ENCODE results near the gene PLCB1. TPM values are rescaled to one million over a fixed set of nuclear protein-coding genes. Genes with fewer than 3 reads are reported as not detected.

Gene PLCB1
- total RNA-seq, 2 experiments from 2014 or later, result 3.1 to 3.6 TPM

GRCh38 chr20:8856668-8857067 lies 724.6 kb downstream of the PLCB1 start:
- Mint-ChIP-seq H3K4me3 (no peak overlapping the region), H3K27me3 (no peaks in the 10 kb centered on the region), H3K9me3 (peaks cover 2% of the 10 kb centered on the region), H3K27ac (no peak overlapping the region), H3K4me1 (ENCODE audit: low read depth) (no peaks in the 10 kb centered on the region), H3K36me3 (ENCODE audit: low read depth) (no peaks in the 10 kb centered on the region)
- POLR2A ChIA-PET, result no interaction called here
- TF ChIP-seq CTCF (IDR thresholded peaks at IDR 0.05), result no peak
- CTCF ChIA-PET, result interaction anchor here (0.6 kb wide), 1 partner anchor 396 kb away, joined by 3 read pairs; no protein-coding TSS in a partner anchor
- intact Hi-C loops (cut with micrococcal nuclease), result loop anchor here (10.0 kb wide), 1 partner anchor 538 kb away; no protein-coding TSS in a partner anchor
- DNase-seq (no peak), ATAC-seq (no peak)

- Mint-ChIP-seq H3K4me1 (ENCODE audit: low read depth) (no peaks in the 10 kb centered on the region), H3K27me3 (no peaks in the 10 kb centered on the region), H3K9me3 (peaks cover 2% of the 10 kb centered on the region), H3K27ac (no peak overlapping the region), H3K36me3 (ENCODE audit: low read depth) (no peaks in the 10 kb centered on the region), H3K4me3 (no peak overlapping the region)
- intact Hi-C loops (cut with micrococcal nuclease), result loop anchor here (10.0 kb wide), 1 partner anchor 537 kb away; no protein-coding TSS in a partner anchor
- DNase-seq (no peak), ATAC-seq (no peak)
- ChIA-PET CTCF (no interaction called here), POLR2A (no interaction called here)
- TF ChIP-seq CTCF (IDR thresholded peaks at IDR 0.05), result no peak
Measured at GRCh38 chr20:8858181-8858787, 726.2 kb downstream of the PLCB1 start.

- no peak for ATAC-seq
- CTCF ChIA-PET, result no interaction called here
Measured at GRCh38 chr20:8860011-8860495, 728.0 kb downstream of the PLCB1 start.

GRCh38 chr20:8862092-8862491 lies 730.0 kb downstream of the PLCB1 start:
- ChIA-PET POLR2A (no interaction called here), CTCF (interaction anchor here (2.4 kb wide), 1 partner anchor 9 kb away, joined by 15 read pairs; no protein-coding TSS in a partner anchor)
- Mint-ChIP-seq H3K36me3 (ENCODE audit: low read depth) (no peaks in the 10 kb centered on the region), H3K4me1 (ENCODE audit: low read depth) (no peaks in the 10 kb centered on the region), H3K27ac (no peak overlapping the region), H3K9me3 (no peaks in the 10 kb centered on the region), H3K4me3 (no peak overlapping the region), H3K27me3 (no peaks in the 10 kb centered on the region)
- no peak for DNase-seq
- no peak for TF ChIP-seq CTCF (IDR thresholded peaks at IDR 0.05)
- intact Hi-C loops (cut with micrococcal nuclease), result no loop called here
- ATAC-seq, result no peak

More at GRCh38 chr20:8860011-8860495, 728.0 kb downstream of the PLCB1 start:
- H3K36me3 Mint-ChIP-seq (ENCODE audit: low read depth), result no peaks in the 10 kb centered on the region
- TF ChIP-seq CTCF (IDR thresholded peaks at IDR 0.05), result no peak
- H3K27me3 Mint-ChIP-seq, result no peaks in the 10 kb centered on the region
- DNase-seq, result no peak
- POLR2A ChIA-PET, result interaction anchor here (1.1 kb wide), 1 partner anchor 11 kb away, joined by 3 read pairs; no protein-coding TSS in a partner anchor
- no peaks in the 10 kb centered on the region for H3K4me1 Mint-ChIP-seq (ENCODE audit: low read depth)
- H3K27ac Mint-ChIP-seq, result no peak overlapping the region
- H3K9me3 Mint-ChIP-seq, result peaks cover 2% of the 10 kb centered on the region
- intact Hi-C loops (cut with micrococcal nuclease), result no loop called here
- no peak overlapping the region for H3K4me3 Mint-ChIP-seq

GRCh38 chr20:8865636-8866035 lies 733.6 kb downstream of the PLCB1 start:
- ATAC-seq (no peak), DNase-seq (no peak)
- POLR2A ChIA-PET, result no interaction called here
- Mint-ChIP-seq H3K4me1 (ENCODE audit: low read depth) (no peaks in the 10 kb centered on the region), H3K27ac (no peak overlapping the region), H3K9me3 (no peaks in the 10 kb centered on the region), H3K4me3 (no peak overlapping the region), H3K27me3 (no peaks in the 10 kb centered on the region), H3K36me3 (ENCODE audit: low read depth) (no peaks in the 10 kb centered on the region)
- CTCF ChIA-PET, result no interaction called here
- intact Hi-C loops (cut with micrococcal nuclease), result no loop called here
- TF ChIP-seq CTCF (IDR thresholded peaks at IDR 0.05), result no peak
